ENCODE measurements around the gene PRDM2. TPM values are rescaled to one million over a fixed set of nuclear protein-coding genes. Genes with fewer than 3 reads are reported as not detected.

The PRDM2 gene
- total RNA-seq, 2 experiments from 2014 or later, result 55.0 to 58.5 TPM

GRCh38 chr1:13825033-13825432 is 125.0 kb downstream of the PRDM2 start:
- CTCF ChIA-PET, result interaction anchor here (1.8 kb wide), 1 partner anchor 159 kb away, joined by 7 read pairs; no protein-coding TSS in a partner anchor
- H3K9me3 Mint-ChIP-seq (ENCODE audit: low read depth), result no peaks in the 10 kb centered on the region
- no peaks in the 10 kb centered on the region for H3K27me3 Mint-ChIP-seq
- no peak overlapping the region for H3K27ac Mint-ChIP-seq
- H3K36me3 Mint-ChIP-seq, result no peaks in the 10 kb centered on the region
- H3K4me1 Mint-ChIP-seq, result no peaks in the 10 kb centered on the region
- no peak for ATAC-seq
- H3K4me3 Mint-ChIP-seq, result no peak overlapping the region
- no peak for DNase-seq

- Mint-ChIP-seq H3K9me3 (ENCODE audit: low read depth) (no peaks in the 10 kb centered on the region), H3K27ac (no peak overlapping the region), H3K4me1 (no peaks in the 10 kb centered on the region), H3K36me3 (no peaks in the 10 kb centered on the region), H3K27me3 (no peaks in the 10 kb centered on the region), H3K4me3 (no peak overlapping the region)
- DNase-seq (no peak), ATAC-seq (no peak)
- CTCF ChIA-PET, result no interaction called here
Observed at GRCh38 chr1:13826009-13826408, 126.0 kb downstream of the PRDM2 start.

- H3K4me3 Mint-ChIP-seq, result no peak overlapping the region
- ATAC-seq (no peak), DNase-seq (no peak)
- H3K9me3 Mint-ChIP-seq (ENCODE audit: low read depth), result no peaks in the 10 kb centered on the region
- H3K27me3 Mint-ChIP-seq, result no peaks in the 10 kb centered on the region
- CTCF ChIA-PET, result no interaction called here
- no peak overlapping the region for H3K27ac Mint-ChIP-seq
- H3K36me3 Mint-ChIP-seq, result no peaks in the 10 kb centered on the region
- H3K4me1 Mint-ChIP-seq, result no peaks in the 10 kb centered on the region
Observed at GRCh38 chr1:13826591-13826990, 126.6 kb downstream of the PRDM2 start.

GRCh38 chr1:13828454-13829151 is 128.6 kb downstream of the PRDM2 start:
- CTCF ChIA-PET, result interaction anchor here (1.2 to 2.4 kb wide), 6 partner anchors 16 to 134 kb away, joined by 3 to 15 read pairs (median 4); no protein-coding TSS in a partner anchor
- Mint-ChIP-seq H3K4me3 (no peak overlapping the region), H3K4me1 (no peaks in the 10 kb centered on the region), H3K36me3 (no peaks in the 10 kb centered on the region), H3K9me3 (ENCODE audit: low read depth) (no peaks in the 10 kb centered on the region), H3K27me3 (peaks cover 2% of the 10 kb centered on the region), H3K27ac (no peak overlapping the region)
- ATAC-seq, result peak; percentile 78
- DNase-seq, result peak; percentile 57

- CTCF ChIA-PET, result interaction anchor here (1.2 to 2.4 kb wide), 6 partner anchors 17 to 133 kb away, joined by 3 to 15 read pairs (median 4); no protein-coding TSS in a partner anchor
- Mint-ChIP-seq H3K9me3 (ENCODE audit: low read depth) (no peaks in the 10 kb centered on the region), H3K27ac (no peak overlapping the region), H3K4me1 (no peaks in the 10 kb centered on the region), H3K27me3 (peaks cover 2% of the 10 kb centered on the region), H3K36me3 (no peaks in the 10 kb centered on the region), H3K4me3 (no peak overlapping the region)
- no peak for ATAC-seq
- DNase-seq, result no peak
Observed at GRCh38 chr1:13829152-13829769, 129.3 kb downstream of the PRDM2 start.

GRCh38 chr1:13830170-13830569 is 130.2 kb downstream of the PRDM2 start:
- Mint-ChIP-seq H3K9me3 (ENCODE audit: low read depth) (no peaks in the 10 kb centered on the region), H3K4me1 (no peaks in the 10 kb centered on the region), H3K4me3 (no peak overlapping the region), H3K36me3 (no peaks in the 10 kb centered on the region), H3K27ac (no peak overlapping the region), H3K27me3 (peaks cover 2% of the 10 kb centered on the region)
- CTCF ChIA-PET, result interaction anchor here (1.4 to 2.4 kb wide), 3 partner anchors 75 to 132 kb away, joined by 3 to 15 read pairs (median 3); no protein-coding TSS in a partner anchor
- ATAC-seq (no peak), DNase-seq (no peak)

- CTCF ChIA-PET, result interaction anchor here (2.4 kb wide), 1 partner anchor 129 kb away, joined by 15 read pairs; no protein-coding TSS in a partner anchor
- Mint-ChIP-seq H3K4me1 (no peaks in the 10 kb centered on the region), H3K9me3 (ENCODE audit: low read depth) (no peaks in the 10 kb centered on the region), H3K27ac (no peak overlapping the region), H3K36me3 (no peaks in the 10 kb centered on the region), H3K4me3 (no peak overlapping the region), H3K27me3 (peaks cover 2% of the 10 kb centered on the region)
- no peak for DNase-seq
- no peak for ATAC-seq
Observed at GRCh38 chr1:13830616-13831280, 130.8 kb downstream of the PRDM2 start.

GRCh38 chr1:13832100-13832499 is 132.1 kb downstream of the PRDM2 start:
- ATAC-seq, result no peak

GRCh38 chr1:13832536-13832935 is 132.5 kb downstream of the PRDM2 start:
- CTCF ChIA-PET, result no interaction called here
- H3K9me3 Mint-ChIP-seq (ENCODE audit: low read depth), result no peaks in the 10 kb centered on the region
- ATAC-seq, result no peak
- H3K4me1 Mint-ChIP-seq, result no peaks in the 10 kb centered on the region
- no peak for DNase-seq
- no peak overlapping the region for H3K4me3 Mint-ChIP-seq
- H3K27ac Mint-ChIP-seq, result no peak overlapping the region
- H3K27me3 Mint-ChIP-seq, result peaks cover 6% of the 10 kb centered on the region
- H3K36me3 Mint-ChIP-seq, result no peaks in the 10 kb centered on the region

More at GRCh38 chr1:13832100-13832499, 132.1 kb downstream of the PRDM2 start:
- Mint-ChIP-seq H3K4me1 (no peaks in the 10 kb centered on the region), H3K36me3 (no peaks in the 10 kb centered on the region), H3K27me3 (peaks cover 6% of the 10 kb centered on the region), H3K27ac (no peak overlapping the region), H3K4me3 (no peak overlapping the region), H3K9me3 (ENCODE audit: low read depth) (no peaks in the 10 kb centered on the region)
- DNase-seq, result no peak
- CTCF ChIA-PET, result no interaction called here

GRCh38 chr1:13836136-13836535 is 136.1 kb downstream of the PRDM2 start:
- Mint-ChIP-seq H3K4me1 (no peaks in the 10 kb centered on the region), H3K4me3 (no peak overlapping the region), H3K27ac (no peak overlapping the region), H3K36me3 (no peaks in the 10 kb centered on the region), H3K9me3 (ENCODE audit: low read depth) (no peaks in the 10 kb centered on the region), H3K27me3 (peaks cover 12% of the 10 kb centered on the region)
- DNase-seq (no peak), ATAC-seq (no peak)
- CTCF ChIA-PET, result interaction anchor here (1.0 kb wide), 1 partner anchor 25 kb away, joined by 3 read pairs; no protein-coding TSS in a partner anchor

GRCh38 chr1:13836631-13837030 is 136.6 kb downstream of the PRDM2 start:
- CTCF ChIA-PET, result interaction anchor here (1.0 kb wide), 1 partner anchor 24 kb away, joined by 3 read pairs; no protein-coding TSS in a partner anchor
- no peaks in the 10 kb centered on the region for H3K36me3 Mint-ChIP-seq
- DNase-seq, result no peak
- no peak overlapping the region for H3K4me3 Mint-ChIP-seq
- no peak overlapping the region for H3K27ac Mint-ChIP-seq
- peaks cover 12% of the 10 kb centered on the region for H3K27me3 Mint-ChIP-seq
- H3K4me1 Mint-ChIP-seq, result no peaks in the 10 kb centered on the region
- ATAC-seq, result no peak
- no peaks in the 10 kb centered on the region for H3K9me3 Mint-ChIP-seq (ENCODE audit: low read depth)

GRCh38 chr1:13838236-13838635 is 138.2 kb downstream of the PRDM2 start:
- no peak for ATAC-seq
- Mint-ChIP-seq H3K4me1 (no peaks in the 10 kb centered on the region), H3K36me3 (no peaks in the 10 kb centered on the region), H3K27me3 (peaks cover 22% of the 10 kb centered on the region), H3K9me3 (ENCODE audit: low read depth) (no peaks in the 10 kb centered on the region), H3K4me3 (no peak overlapping the region), H3K27ac (no peak overlapping the region)
- no peak for DNase-seq
- CTCF ChIA-PET, result no interaction called here

GRCh38 chr1:13842497-13842896 is 142.5 kb downstream of the PRDM2 start:
- H3K27ac Mint-ChIP-seq, result no peak overlapping the region
- no peak overlapping the region for H3K4me3 Mint-ChIP-seq
- H3K27me3 Mint-ChIP-seq, result peaks cover 39% of the 10 kb centered on the region
- no peaks in the 10 kb centered on the region for H3K9me3 Mint-ChIP-seq (ENCODE audit: low read depth)
- no peak for DNase-seq
- no peak for ATAC-seq
- CTCF ChIA-PET, result no interaction called here
- H3K4me1 Mint-ChIP-seq, result no peaks in the 10 kb centered on the region
- no peaks in the 10 kb centered on the region for H3K36me3 Mint-ChIP-seq
